ENCODE results near the gene IL32.

The IL32 gene

GRCh38 chr16:3115561-3115960, 50.1 kb downstream of the IL32 start:
- DNase-seq (ENCODE audit: low read depth), result no peak

DNA sequence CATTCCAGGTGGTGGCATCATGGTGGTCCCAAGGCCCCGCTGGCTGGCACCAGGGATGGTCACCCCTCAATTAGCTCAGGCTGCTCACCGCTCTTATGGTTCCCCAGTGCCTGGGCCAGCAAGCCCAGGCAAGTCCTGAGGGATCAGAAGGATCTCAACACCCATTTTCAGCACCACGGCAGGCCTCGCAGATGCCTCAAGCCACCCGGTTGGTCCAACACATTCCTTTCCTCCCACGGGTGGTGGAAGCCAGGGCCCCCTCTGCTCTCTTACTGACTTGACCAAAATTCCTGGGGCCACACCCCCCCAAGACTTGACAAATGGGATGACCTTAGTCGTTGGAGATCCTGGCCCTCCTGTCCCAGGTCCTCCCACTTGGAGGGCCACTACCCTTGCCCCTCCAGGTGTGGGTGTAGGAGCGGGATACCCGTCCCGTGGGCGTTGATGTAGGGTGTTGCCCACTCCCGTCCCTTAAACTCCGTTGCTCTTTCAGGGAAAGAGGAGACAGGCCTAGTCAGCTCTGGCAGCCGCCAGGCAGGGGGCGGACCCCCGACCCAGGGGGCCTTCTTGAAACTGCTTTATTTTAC, 52.9 kb downstream of the IL32 start:
- DNase-seq (ENCODE audit: low read depth), result no peak

DNA sequence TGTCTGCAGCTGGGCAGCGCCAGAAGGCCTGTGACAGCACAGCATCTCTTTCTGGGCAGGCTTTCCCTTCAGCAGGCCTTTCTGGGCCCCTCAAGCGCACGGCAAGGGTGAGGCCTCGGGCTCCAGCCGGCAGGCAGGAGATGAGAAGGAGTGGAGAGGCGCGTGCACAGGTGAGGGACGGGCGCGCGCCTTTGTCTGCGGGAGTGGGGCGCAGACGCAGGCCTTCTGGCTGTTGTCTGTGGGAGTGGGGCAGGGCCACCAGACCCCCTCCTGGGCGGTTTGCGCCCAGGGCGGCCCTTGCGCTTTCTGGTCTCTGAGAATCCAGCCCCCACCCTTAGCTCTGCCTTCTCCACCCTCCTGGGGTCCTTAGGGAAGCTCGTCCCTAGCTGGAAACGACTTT, 53.4 kb downstream of the IL32 start:
- no peak for DNase-seq (ENCODE audit: low read depth)

All from activated T-cell treated with anti-CD3 and anti-CD28 coated beads for 24 hours (primary cell).